Muscle of leg (tissue), 16 donors: ENCODE results near the gene KCNE3. TPM values are rescaled to one million over a fixed set of nuclear protein-coding genes. Genes with fewer than 3 reads are reported as not detected.

Experiments used
- DNase-seq: peaks from one replicate; pipeline ENCODE4 v3.0.0; 2013
- H3K27ac ChIP-seq: one replicate; pipeline ENCODE4 v1.5.1; 2013; ENCODE audit warnings: mild to moderate bottlenecking, low read length, control low read depth
- H3K27me3 ChIP-seq: one replicate; pipeline ENCODE4 v1.6.1; 2013; ENCODE audit warnings: low read length; ENCODE audit not compliant: control insufficient read depth, insufficient read depth
- H3K36me3 ChIP-seq: one replicate; pipeline ENCODE4 v1.6.1; 2013; ENCODE audit warnings: low read length; ENCODE audit not compliant: control insufficient read depth, insufficient read depth
- H3K4me1 ChIP-seq: one replicate; pipeline ENCODE4 v1.6.1; 2013; ENCODE audit warnings: low read length; ENCODE audit not compliant: control insufficient read depth, insufficient read depth
- H3K4me3 ChIP-seq: one replicate; pipeline ENCODE4 v1.5.1; 2013; ENCODE audit warnings: low read length, control low read depth
- H3K9me3 ChIP-seq: replicated peaks from 2 replicates; pipeline ENCODE4 v1.6.1; 2013; ENCODE audit warnings: low read depth, low read length; ENCODE audit not compliant: control insufficient read depth
- WGBS: methylation state at CpG from one replicate; pipeline ENCODE4 v1.1.5; 2013; ENCODE audit warnings: missing lambda C conversion rate; ENCODE audit not compliant: insufficient coverage; 5-methylcytosine and 5-hydroxymethylcytosine counted together
- long read RNA-seq, 11 donors: transcript quantifications; one replicate each; lab custom pipeline, GENCODE V29; 2026
- polyA plus RNA-seq, 8 donors: library from polyadenylated mRNA; unstranded; fragments of 120-200 nt; gene quantifications; one replicate each; pipeline versions ENCODE4 v1.2.1 to v1.2.3, GENCODE V29; 2013; ENCODE audit warnings: inconsistent platforms in 1 of 8, low replicate concordance in 1 of 8; ENCODE audit not compliant: insufficient read length in 8 of 8, insufficient read depth in 1 of 8
- total RNA-seq: library from RNA; stranded (reverse); fragments of 120-200 nt; gene quantifications from one replicate; pipeline ENCODE4 v1.2.4, GENCODE V29; 2013

The KCNE3 gene, protein sequence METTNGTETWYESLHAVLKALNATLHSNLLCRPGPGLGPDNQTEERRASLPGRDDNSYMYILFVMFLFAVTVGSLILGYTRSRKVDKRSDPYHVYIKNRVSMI
- 2.4 TPM for total RNA-seq
- 1 to 10 TPM; 1.2 to 3.7 (median 2.4) TPM for polyA plus RNA-seq
- long read RNA-seq, donor 1: 0 reads
- long read RNA-seq, donor 2: 0 reads
- long read RNA-seq, donor 3: 0 reads
- long read RNA-seq, donor 4, partial matches to known transcripts: 0 of 1 reads
- long read RNA-seq, donor 4, other reads (novel, unspliced or antisense): 0 of 1 reads
- long read RNA-seq, donor 5, partial matches to known transcripts: 0 of 2 reads
- long read RNA-seq, donor 5, other reads (novel, unspliced or antisense): 0 of 2 reads
- long read RNA-seq, donor 6: 0 reads
- long read RNA-seq, donor 7, partial matches to known transcripts: 0 of 1 reads
- long read RNA-seq, donor 7, other reads (novel, unspliced or antisense): 0 of 1 reads
- long read RNA-seq, donor 8: 0 reads
- long read RNA-seq, donor 9: 0 reads
- long read RNA-seq, donor 10: 0 reads
- long read RNA-seq, donor 11: 0 reads

DNA sequence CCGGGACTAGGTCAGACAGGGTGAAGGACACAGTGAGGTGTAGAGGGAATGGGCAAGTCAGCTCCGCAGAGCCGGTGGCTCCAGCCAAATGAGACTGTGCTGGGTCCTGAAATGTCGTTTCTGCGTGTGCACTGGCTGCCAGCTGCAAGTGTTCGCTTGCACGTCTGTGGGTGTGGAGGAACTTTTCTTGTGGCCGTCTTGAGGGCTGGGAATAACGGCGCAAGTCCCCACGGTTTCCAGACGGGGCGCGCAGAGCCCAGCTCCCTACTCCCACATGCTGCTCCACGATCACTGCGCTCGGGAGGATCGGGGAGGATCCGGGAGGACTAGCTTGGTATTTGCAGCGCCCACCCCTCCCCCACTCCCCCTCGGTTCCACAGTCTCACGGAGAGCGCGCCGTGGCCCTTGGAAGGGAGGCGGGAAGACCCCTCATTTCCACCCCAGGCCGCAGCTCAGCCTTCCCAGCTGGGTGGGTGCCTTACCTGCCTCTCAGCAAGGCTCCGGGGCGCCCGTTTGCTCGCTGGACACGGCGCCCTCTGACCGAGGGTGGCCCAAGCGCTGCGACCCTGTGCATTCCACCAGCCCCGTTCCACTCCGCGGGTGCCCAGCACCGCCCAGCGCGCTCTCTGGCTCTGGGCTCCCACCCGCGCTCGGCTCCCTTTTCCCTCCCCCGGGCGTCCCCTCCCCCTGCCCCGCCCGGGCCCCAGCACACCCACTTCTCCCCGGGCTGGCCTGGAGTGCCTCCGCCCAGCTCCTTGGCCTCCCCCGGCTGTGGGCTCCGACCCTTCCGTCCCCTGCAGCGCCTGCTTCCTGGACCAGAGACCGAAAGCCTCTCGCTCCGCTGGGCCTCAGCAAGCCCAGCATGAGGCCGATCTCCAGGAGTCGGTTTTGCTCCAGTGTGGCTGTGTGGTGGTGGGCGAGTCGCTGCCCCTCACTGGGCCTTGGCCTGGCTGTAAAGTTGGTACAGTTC is at the start of gene KCNE3:
KCNE3 (minus strand) TSS at position 634 of the 970 bp plus-strand sequence. CDS start 9,986 bp downstream, outside the sequence.
- H3K27ac ChIP-seq: no peak within 1 kb of the TSS
- H3K9me3 ChIP-seq: no peaks in the 10 kb centered on the region
- WGBS: 5% methylated on average over 41 of the region's 62 CpGs
- H3K4me3 ChIP-seq: peak within 1 kb of the TSS; percentile 53
- peaks cover 9% of the 10 kb centered on the region for H3K4me1 ChIP-seq
- no peaks in the 10 kb centered on the region for H3K36me3 ChIP-seq
- peaks cover 6% of the 10 kb centered on the region for H3K27me3 ChIP-seq
- peak; percentile 41 for DNase-seq

DNA sequence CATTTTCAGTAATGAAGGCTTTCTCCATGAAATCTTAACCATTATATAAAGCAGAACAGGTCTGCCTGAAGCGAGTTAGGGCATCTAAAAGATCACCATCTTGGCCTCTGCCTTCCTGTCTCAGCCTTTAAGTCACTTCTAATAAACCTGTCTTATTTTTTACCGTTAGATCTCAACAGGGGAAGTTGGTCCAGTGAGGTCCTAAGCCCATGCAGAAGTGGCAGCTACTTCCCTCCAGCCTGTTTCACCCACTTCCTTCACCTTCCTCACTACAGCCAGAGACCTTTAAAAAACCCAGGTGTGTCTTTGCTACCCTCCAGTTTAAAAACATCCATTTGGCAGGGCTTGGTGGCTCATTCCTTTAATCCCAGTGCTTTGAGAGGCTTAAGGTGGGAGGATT is 40.2 kb upstream of the KCNE3 start:
- H3K36me3 ChIP-seq: no peaks in the 10 kb centered on the region
- DNase-seq: no peak
- H3K4me1 ChIP-seq: no peaks in the 10 kb centered on the region
- no peaks in the 10 kb centered on the region for H3K27me3 ChIP-seq
- peaks cover 3% of the 10 kb centered on the region for H3K9me3 ChIP-seq
- H3K4me3 ChIP-seq: no peak overlapping the region
- no peak overlapping the region for H3K27ac ChIP-seq
- 47% methylated on average over 2 of the region's 2 CpGs for WGBS

DNA sequence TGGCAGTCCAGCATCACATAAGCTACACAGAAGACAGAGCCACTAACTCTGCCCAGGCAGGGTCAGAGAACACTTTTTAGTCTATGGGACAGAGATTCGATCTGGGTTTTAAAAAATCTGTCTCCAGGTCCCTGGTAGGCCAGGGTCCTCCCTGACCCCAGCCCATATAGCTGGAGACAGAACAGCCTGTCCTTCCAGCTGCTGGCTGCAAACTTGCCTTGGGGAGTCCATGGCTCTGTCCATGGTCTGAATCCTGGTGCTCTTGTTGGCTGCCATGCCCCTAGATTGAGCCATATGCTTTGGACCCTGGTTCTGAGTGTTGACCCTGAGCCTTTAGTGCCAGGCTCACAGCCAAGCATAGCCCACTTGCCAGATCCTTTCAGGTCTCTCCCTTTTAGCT is 39.5 kb upstream of the KCNE3 start:
- H3K4me3 ChIP-seq: no peak overlapping the region
- H3K4me1 ChIP-seq: no peaks in the 10 kb centered on the region
- H3K36me3 ChIP-seq: no peaks in the 10 kb centered on the region
- H3K27me3 ChIP-seq: no peaks in the 10 kb centered on the region
- no peak for DNase-seq
- peaks cover 7% of the 10 kb centered on the region for H3K9me3 ChIP-seq
- 73% methylated on average over 1 of the region's 1 CpG for WGBS
- no peak overlapping the region for H3K27ac ChIP-seq

DNA sequence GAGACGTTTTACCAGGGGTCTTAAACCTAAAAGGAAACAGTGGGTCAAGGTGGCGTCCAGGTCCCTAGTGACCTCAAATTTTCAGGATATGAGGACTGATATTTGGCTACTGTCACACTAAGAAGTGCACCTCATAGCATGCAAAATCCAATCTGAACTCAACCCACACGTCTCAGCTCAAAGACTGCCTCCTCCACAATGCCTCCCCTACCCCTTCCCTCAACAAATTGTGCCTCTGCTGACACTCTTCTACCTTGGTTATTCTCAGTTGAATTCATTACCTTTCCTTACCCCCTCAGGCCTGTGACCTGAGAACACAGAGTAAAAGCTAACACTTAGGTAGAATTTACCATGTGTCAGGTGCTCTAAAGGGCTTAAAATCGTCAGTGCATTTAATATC is 38.6 kb upstream of the KCNE3 start:
- no peak for DNase-seq
- Histone ChIP-seq H3K9me3 (peaks cover 7% of the 10 kb centered on the region), H3K36me3 (no peaks in the 10 kb centered on the region), H3K4me1 (no peaks in the 10 kb centered on the region), H3K27me3 (no peaks in the 10 kb centered on the region), H3K27ac (no peak overlapping the region), H3K4me3 (no peak overlapping the region)
- 77% methylated on average over 1 of the region's 4 CpGs for WGBS

GRCh38 chr11:74504100-74504691 is 36.8 kb upstream of the KCNE3 start:
- no peak overlapping the region for H3K27ac ChIP-seq
- no CpG with 5 or more reads among the region's 1 CpG for WGBS

GRCh38 chr11:74494916-74495315 is 27.6 kb upstream of the KCNE3 start:
- H3K27me3 ChIP-seq: no peaks in the 10 kb centered on the region
- WGBS: no CpG with 5 or more reads among the region's 1 CpG

More at GRCh38 chr11:74504100-74504691, 36.8 kb upstream of the KCNE3 start:
- no peaks in the 10 kb centered on the region for H3K36me3 ChIP-seq
- H3K4me1 ChIP-seq: no peaks in the 10 kb centered on the region
- H3K27me3 ChIP-seq: no peaks in the 10 kb centered on the region
- peaks cover 7% of the 10 kb centered on the region for H3K9me3 ChIP-seq
- DNase-seq: no peak
- no peak overlapping the region for H3K4me3 ChIP-seq

GRCh38 chr11:74493791-74494630 is 26.7 kb upstream of the KCNE3 start:
- Histone ChIP-seq H3K4me3 (peak overlapping the region; percentile 57), H3K27me3 (no peaks in the 10 kb centered on the region), H3K36me3 (no peaks in the 10 kb centered on the region), H3K4me1 (peaks cover 11% of the 10 kb centered on the region), H3K27ac (peak overlapping the region; percentile 78), H3K9me3 (peaks cover 2% of the 10 kb centered on the region)
- WGBS: 8% methylated on average over 7 of the region's 14 CpGs
- DNase-seq: no peak

More at GRCh38 chr11:74494916-74495315, 27.6 kb upstream of the KCNE3 start:
- no peaks in the 10 kb centered on the region for H3K36me3 ChIP-seq
- H3K4me1 ChIP-seq: peaks cover 11% of the 10 kb centered on the region
- H3K27ac ChIP-seq: no peak overlapping the region
- DNase-seq: no peak
- H3K9me3 ChIP-seq: peaks cover 2% of the 10 kb centered on the region
- no peak overlapping the region for H3K4me3 ChIP-seq

DNA sequence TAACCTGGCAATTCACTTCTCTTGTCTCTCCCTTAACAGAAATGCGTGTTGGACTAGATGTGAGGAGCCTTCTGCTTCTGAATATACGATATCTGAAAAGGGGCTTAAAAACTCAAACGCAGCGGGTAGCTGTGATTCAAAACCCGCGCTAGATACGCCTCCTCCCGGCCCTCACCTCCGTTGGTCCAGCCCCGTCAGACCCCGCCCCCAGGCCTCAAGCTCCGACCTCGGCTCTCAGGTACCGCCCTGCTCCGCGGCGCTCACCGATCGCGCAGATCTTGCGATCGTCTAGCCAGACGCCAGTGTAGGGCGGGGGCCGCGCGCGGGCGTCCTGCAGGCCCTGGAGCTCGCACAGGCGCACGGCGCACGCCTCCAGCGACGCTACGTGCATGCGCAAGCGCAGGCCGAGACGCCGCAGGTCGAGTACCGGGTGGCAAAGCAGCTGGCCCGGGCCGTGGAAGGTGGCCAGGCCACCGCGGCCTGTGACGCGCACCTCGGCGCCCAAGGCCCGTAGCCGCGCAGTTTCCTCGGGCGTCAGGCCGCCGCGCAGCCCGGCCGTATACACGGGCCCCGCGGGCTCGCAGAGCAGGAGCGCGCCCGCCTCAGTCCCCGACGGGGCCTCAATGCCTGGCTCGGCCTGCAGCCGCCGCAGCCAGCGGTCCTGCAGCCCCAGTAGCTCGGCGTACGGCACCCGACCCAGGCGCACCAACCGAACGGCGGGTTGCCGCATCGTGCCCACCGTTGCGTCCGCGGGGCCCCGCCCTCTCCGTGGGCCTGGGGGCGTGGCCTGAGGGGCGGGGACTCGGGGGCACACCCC is 25.8 kb upstream of the KCNE3 start, which contains the start of gene LIPT2:
LIPT2 (minus strand) TSS at position 751 of the 817 bp plus-strand sequence; CDS start at position 730, 21 bp downstream.
- WGBS: under 1% methylated on average over 89 of the region's 94 CpGs
- peak; percentile 99 for DNase-seq
- Histone ChIP-seq H3K36me3 (no peaks in the 10 kb centered on the region), H3K4me3 (peak within 1 kb of the TSS; percentile 57), H3K27ac (peak within 1 kb of the TSS; percentile 78), H3K4me1 (peaks cover 11% of the 10 kb centered on the region), H3K9me3 (peaks cover 2% of the 10 kb centered on the region), H3K27me3 (no peaks in the 10 kb centered on the region)
